ENCODE measurements around the gene TET2.

GRCh38 chr4:105273230-105273629 is 126.6 kb downstream of the TET2 start:
- TF ChIP-seq YY1 (IDR thresholded peaks at IDR 0.05; ENCODE audit: insufficient read depth, insufficient read length) (no peak), ZNF274 (IDR thresholded peaks at IDR 0.05; ENCODE audit: low read depth, low read length) (no peak)
